HG03135 (cell line): ENCODE data around the gene PIRT.

ENCODE experiments used
- ATAC-seq: cut with Tn5 transposase; IDR thresholded peaks from one replicate; pipeline ENCODE4 v1.9.1; 2021; ENCODE audit warnings: mild to moderate bottlenecking, moderate library complexity; ENCODE audit not compliant: unreplicated experiment

Gene PIRT

GRCh38 chr17:10790491-10791401 lies 47.1 kb downstream of the PIRT start:
- ATAC-seq, result no peak

- ATAC-seq, result no peak
These were observed 48.1 kb downstream of the PIRT start for GRCh38 chr17:10789694-10790271.

GRCh38 chr17:10787306-10788045 lies 50.4 kb downstream of the PIRT start:
- ATAC-seq, result no peak

- no peak for ATAC-seq
These were observed 52.6 kb downstream of the PIRT start for GRCh38 chr17:10785295-10785694.

- ATAC-seq, result no peak
These were observed 58.3 kb downstream of the PIRT start for GRCh38 chr17:10779609-10780008.

- ATAC-seq, result no peak
These were observed 60.0 kb downstream of the PIRT start for GRCh38 chr17:10777890-10778289.

GRCh38 chr17:10777131-10777807 lies 60.6 kb downstream of the PIRT start:
- ATAC-seq, result no peak

GRCh38 chr17:10776381-10776780 lies 61.5 kb downstream of the PIRT start:
- no peak for ATAC-seq

- ATAC-seq, result no peak
These were observed 62.0 kb downstream of the PIRT start for GRCh38 chr17:10775740-10776356.

GRCh38 chr17:10775058-10775457 lies 62.8 kb downstream of the PIRT start:
- ATAC-seq, result no peak

- no peak for ATAC-seq
These were observed 64.5 kb downstream of the PIRT start for GRCh38 chr17:10773391-10773790.
